Esophagus muscularis mucosa (tissue), 4 donors: ENCODE data around the gene FERMT2. TPM values are rescaled to one million over a fixed set of nuclear protein-coding genes. Genes with fewer than 3 reads are reported as not detected.

ENCODE experiments used
- DNase-seq: peaks from one replicate; pipeline ENCODE4 v3.0.0-alpha.2; 2017; ENCODE audit errors: extremely low spot score
- H3K27ac ChIP-seq, 4 donors: fragments of 200-600 bp; sonication (generic); replicated peaks in 1 of 4; 1 replicate in 3 of 4; 2 replicates in 1 of 4; pipeline ENCODE4 v1.5.1; 2016 to 2019; ENCODE audit warnings: mild to moderate bottlenecking in 1 of 4
- H3K27me3 ChIP-seq, 4 donors: fragments of 200-600 bp; sonication (generic); one replicate each; pipeline versions ENCODE4 v1.5.1 to v1.6.0; 2016 to 2019
- H3K36me3 ChIP-seq, 4 donors: fragments of 200-600 bp; sonication (generic); one replicate each; pipeline ENCODE4 v1.5.1; 2016 to 2019
- H3K4me1 ChIP-seq, 4 donors: fragments of 200-600 bp; sonication (generic); one replicate each; pipeline ENCODE4 v1.5.1; 2016 to 2019
- H3K4me3 ChIP-seq, 4 donors: fragments of 200-600 bp; sonication (generic); 1 replicate in 2 of 4; 2 replicates in 2 of 4; pipeline ENCODE4 v1.5.1; 2016 to 2019; ENCODE audit warnings: mild to moderate bottlenecking in 4 of 4, moderate library complexity in 1 of 4
- H3K9me3 ChIP-seq, 4 donors: fragments of 200-600 bp; sonication (generic); 1 replicate in 3 of 4; 2 replicates in 1 of 4; pipeline ENCODE4 v1.5.1; 2016 to 2019
- EP300 ChIP-seq: sonication (generic); formaldehyde crosslinking; IDR thresholded peaks from one replicate; pipeline ENCODE4 v1.6.1; 2017; ENCODE audit warnings: antibody characterized with exemption
- POLR2A ChIP-seq: fragments of 450-650 bp; IDR thresholded peaks from one replicate; pipeline ENCODE4 v1.6.1; 2017; ENCODE audit warnings: antibody characterized with exemption, moderate library complexity, mild to moderate bottlenecking, low read depth
- POLR2AphosphoS5 ChIP-seq, 2 donors: sonication (generic); formaldehyde crosslinking; IDR thresholded peaks; one replicate each; pipeline ENCODE4 v1.6.1; 2017; ENCODE audit warnings: antibody characterized with exemption in 2 of 2
- WGBS: methylation state at CpG from one replicate; pipeline ENCODE4 v1.1.5; 2018; 5-methylcytosine and 5-hydroxymethylcytosine counted together
- intact Hi-C: fragments of 100-400 bp; cut with DNase I; formaldehyde crosslinking; loops from one replicate; pipeline ENCODE4 v1.15.1; 2023
- total RNA-seq, 4 donors: library from RNA; depleted of rRNA; stranded (reverse); fragments of >200 nt; gene quantifications; one replicate each; pipeline versions ENCODE4 v1.1.0 to v1.2.1, GENCODE V29; 2016
- TF ChIP-seq, protein P1 (sequence below), 3 experiments: fragments of 200-600 bp in 2 of 3; fragments of 450-650 bp in 1 of 3; sonication (generic) in 2 of 3; IDR thresholded peaks; one replicate each; pipeline ENCODE4 v1.5.1; 2017 to 2019; ENCODE audit warnings: antibody characterized with exemption in 3 of 3, mild to moderate bottlenecking in 2 of 3, moderate library complexity in 1 of 3

FERMT2 gene
- total RNA-seq, 4 donors from 2014 or later, result 293 to 397 (median 370) TPM

DNA sequence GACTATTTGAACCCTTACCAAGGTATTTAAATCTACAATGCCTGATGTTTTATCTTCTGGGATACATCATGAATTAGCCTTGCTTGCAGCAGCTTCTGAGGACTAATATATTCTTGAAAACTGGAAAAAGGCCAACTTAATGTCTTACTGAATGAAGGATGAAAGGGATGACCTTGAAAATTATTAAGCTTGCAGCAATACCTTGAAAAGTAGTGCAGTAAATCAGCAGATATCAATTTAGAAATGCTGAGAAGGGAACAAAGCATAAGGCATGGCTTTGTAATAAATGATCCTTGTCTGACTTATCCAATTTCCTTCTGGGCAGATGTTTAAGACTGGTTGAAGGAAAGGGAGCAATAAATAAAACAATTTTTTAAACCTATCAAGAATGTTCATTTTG is 37.3 kb upstream of the FERMT2 start:
- no peaks in the 10 kb centered on the region for H3K36me3 ChIP-seq
- no peaks in the 10 kb centered on the region for H3K9me3 ChIP-seq
- H3K4me1 ChIP-seq, result no peaks in the 10 kb centered on the region
- no peaks in the 10 kb centered on the region for H3K27me3 ChIP-seq
- H3K4me3 ChIP-seq, result no peak overlapping the region
- intact Hi-C loops, result no loop called here
- TF ChIP-seq POLR2AphosphoS5 (IDR thresholded peaks at IDR 0.05) (no peak), POLR2A (no peak), EP300 (no peak)
- TF ChIP-seq, protein P1, sequence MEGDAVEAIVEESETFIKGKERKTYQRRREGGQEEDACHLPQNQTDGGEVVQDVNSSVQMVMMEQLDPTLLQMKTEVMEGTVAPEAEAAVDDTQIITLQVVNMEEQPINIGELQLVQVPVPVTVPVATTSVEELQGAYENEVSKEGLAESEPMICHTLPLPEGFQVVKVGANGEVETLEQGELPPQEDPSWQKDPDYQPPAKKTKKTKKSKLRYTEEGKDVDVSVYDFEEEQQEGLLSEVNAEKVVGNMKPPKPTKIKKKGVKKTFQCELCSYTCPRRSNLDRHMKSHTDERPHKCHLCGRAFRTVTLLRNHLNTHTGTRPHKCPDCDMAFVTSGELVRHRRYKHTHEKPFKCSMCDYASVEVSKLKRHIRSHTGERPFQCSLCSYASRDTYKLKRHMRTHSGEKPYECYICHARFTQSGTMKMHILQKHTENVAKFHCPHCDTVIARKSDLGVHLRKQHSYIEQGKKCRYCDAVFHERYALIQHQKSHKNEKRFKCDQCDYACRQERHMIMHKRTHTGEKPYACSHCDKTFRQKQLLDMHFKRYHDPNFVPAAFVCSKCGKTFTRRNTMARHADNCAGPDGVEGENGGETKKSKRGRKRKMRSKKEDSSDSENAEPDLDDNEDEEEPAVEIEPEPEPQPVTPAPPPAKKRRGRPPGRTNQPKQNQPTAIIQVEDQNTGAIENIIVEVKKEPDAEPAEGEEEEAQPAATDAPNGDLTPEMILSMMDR (IDR thresholded peaks at IDR 0.05), result no peak
- no peak for DNase-seq
- no peak overlapping the region for H3K27ac ChIP-seq

DNA sequence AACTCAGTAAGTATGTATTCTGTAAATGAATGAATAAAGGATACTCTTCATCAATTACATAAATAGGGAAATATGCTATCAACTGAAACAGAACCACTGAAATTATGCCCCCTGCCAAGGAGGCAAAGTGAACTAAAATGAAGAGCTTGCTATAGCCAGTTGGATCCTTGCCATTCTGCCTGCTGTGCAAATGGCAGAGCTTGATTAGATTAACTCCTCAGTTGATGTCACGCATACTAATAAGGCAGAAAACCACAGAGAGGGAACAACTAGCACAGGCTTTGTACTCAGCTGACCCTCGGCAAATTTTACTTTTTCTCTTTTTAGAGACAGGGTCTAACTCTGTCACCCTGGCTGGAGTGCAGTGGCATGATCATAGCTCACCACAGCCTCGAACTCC is 36.7 kb upstream of the FERMT2 start:
- Histone ChIP-seq H3K27ac (no peak overlapping the region), H3K36me3 (no peaks in the 10 kb centered on the region), H3K9me3 (no peaks in the 10 kb centered on the region), H3K4me1 (no peaks in the 10 kb centered on the region), H3K27me3 (no peaks in the 10 kb centered on the region), H3K4me3 (no peak overlapping the region)
- TF ChIP-seq, protein P1 (IDR thresholded peaks at IDR 0.05), result no peak
- no peak for TF ChIP-seq EP300
- TF ChIP-seq POLR2A, result no peak
- TF ChIP-seq POLR2AphosphoS5 (IDR thresholded peaks at IDR 0.05), result no peak
- DNase-seq, result no peak
- 77% methylated on average over 3 of the region's 3 CpGs for WGBS
- intact Hi-C loops, result no loop called here

DNA sequence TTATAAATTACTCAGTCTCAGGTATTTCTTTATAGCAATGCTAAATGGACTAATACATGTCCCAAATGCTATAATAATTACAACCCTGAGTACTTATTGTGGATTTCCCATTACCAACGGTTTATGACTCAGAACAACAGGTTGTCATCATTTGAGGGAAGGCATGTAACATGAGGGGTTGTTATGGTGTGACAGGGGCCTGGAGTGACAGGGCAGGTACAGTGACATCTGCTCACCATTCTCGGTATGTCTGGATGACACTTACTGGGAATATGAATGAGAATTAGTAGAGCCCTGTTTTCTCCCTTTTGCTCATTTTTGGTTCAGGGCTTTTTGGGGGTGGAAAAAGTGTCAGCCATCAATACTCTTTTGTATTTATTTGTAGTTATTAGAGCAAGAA is 36.2 kb upstream of the FERMT2 start:
- H3K4me3 ChIP-seq, result no peak overlapping the region
- no peaks in the 10 kb centered on the region for H3K36me3 ChIP-seq
- no peaks in the 10 kb centered on the region for H3K9me3 ChIP-seq
- H3K27me3 ChIP-seq, result no peaks in the 10 kb centered on the region
- WGBS, result 80% methylated on average over 2 of the region's 2 CpGs
- no peak for DNase-seq
- no peaks in the 10 kb centered on the region for H3K4me1 ChIP-seq
- TF ChIP-seq POLR2AphosphoS5 (IDR thresholded peaks at IDR 0.05), result no peak
- TF ChIP-seq, protein P1 (IDR thresholded peaks at IDR 0.05), result no peak
- no peak for TF ChIP-seq POLR2A
- no peak for TF ChIP-seq EP300
- intact Hi-C loops, result no loop called here
- H3K27ac ChIP-seq, result no peak overlapping the region

GRCh38 chr14:52977798-52978197 is 26.9 kb upstream of the FERMT2 start:
- no peak for DNase-seq
- Histone ChIP-seq H3K4me1 (no peaks in the 10 kb centered on the region), H3K27me3 (no peaks in the 10 kb centered on the region), H3K36me3 (no peaks in the 10 kb centered on the region), H3K4me3 (no peak overlapping the region), H3K27ac (no peak overlapping the region), H3K9me3 (no peaks in the 10 kb centered on the region)
- TF ChIP-seq EP300 (no peak), POLR2AphosphoS5 (IDR thresholded peaks at IDR 0.05) (no peak), POLR2A (no peak)
- TF ChIP-seq, protein P1 (IDR thresholded peaks at IDR 0.05), result no peak
- WGBS, result 58% methylated on average over 3 of the region's 3 CpGs
- intact Hi-C loops, result no loop called here

GRCh38 chr14:52974406-52974805 is 23.6 kb upstream of the FERMT2 start:
- Histone ChIP-seq H3K9me3 (no peaks in the 10 kb centered on the region), H3K27me3 (no peaks in the 10 kb centered on the region), H3K27ac (no peak overlapping the region), H3K36me3 (no peaks in the 10 kb centered on the region), H3K4me1 (no peaks in the 10 kb centered on the region), H3K4me3 (no peak overlapping the region)
- intact Hi-C loops, result no loop called here
- DNase-seq, result no peak
- TF ChIP-seq POLR2AphosphoS5 (IDR thresholded peaks at IDR 0.05), result no peak
- TF ChIP-seq EP300, result no peak
- TF ChIP-seq, protein P1 (IDR thresholded peaks at IDR 0.05), result no peak
- no peak for TF ChIP-seq POLR2A
